IPS-20b (cell line): Measurements from ENCODE around the gene METTL24.
"Not testable (repeated sequence)": the region's sequence is repeated elsewhere in the genome, so short reads cannot be mapped to it uniquely, and the experiment has no call there.

Source experiments
- H3K27ac ChIP-seq: one replicate; pipeline ENCODE4 v1.5.1; 2013; ENCODE audit warnings: low read length
- H3K27me3 ChIP-seq: 2 replicates; pipeline ENCODE4 v1.6.1; 2013; ENCODE audit warnings: mild to moderate bottlenecking, low read length, inconsistent platforms; ENCODE audit not compliant: insufficient read depth
- H3K36me3 ChIP-seq: 2 replicates; pipeline ENCODE4 v1.6.1; 2013; ENCODE audit warnings: low read depth, mild to moderate bottlenecking, inconsistent platforms, low read length, moderate library complexity; ENCODE audit not compliant: insufficient read depth
- H3K4me1 ChIP-seq: 2 replicates; pipeline ENCODE4 v1.6.1; 2013; ENCODE audit warnings: mild to moderate bottlenecking, control low read depth, inconsistent platforms, low read length, moderate library complexity; ENCODE audit not compliant: insufficient read depth
- H3K4me3 ChIP-seq: 2 replicates; pipeline ENCODE4 v1.5.1; 2013; ENCODE audit warnings: mild to moderate bottlenecking, low read length, inconsistent platforms
- H3K9ac ChIP-seq: 2 replicates; pipeline ENCODE4 v1.6.1; 2013; ENCODE audit warnings: low read depth, mild to moderate bottlenecking, inconsistent platforms, low read length, moderate library complexity
- H3K9me3 ChIP-seq: 2 replicates; pipeline ENCODE4 v1.6.1; 2013; ENCODE audit warnings: mild to moderate bottlenecking, low read depth, low read length, inconsistent platforms; ENCODE audit not compliant: insufficient read depth

The METTL24 gene

DNA sequence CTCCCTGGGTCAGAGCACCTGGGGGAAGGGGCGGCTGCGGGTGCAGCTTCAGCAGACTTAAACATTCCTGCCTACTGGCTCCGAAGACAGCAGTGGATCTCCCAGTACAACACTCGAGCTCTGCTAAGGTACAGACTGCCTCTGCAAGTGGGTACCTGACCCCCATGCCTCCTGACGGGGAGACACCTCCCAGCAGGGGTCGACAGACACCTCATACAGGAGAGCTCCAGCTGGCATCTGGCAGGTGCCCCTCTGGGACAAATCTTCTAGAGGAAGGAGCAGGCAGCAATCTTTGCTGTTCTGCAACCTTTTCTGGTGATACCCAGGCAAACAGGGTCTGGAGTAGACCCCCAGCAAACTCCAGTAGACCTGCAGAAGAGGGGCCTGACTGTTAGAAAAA, 54.5 kb downstream of the METTL24 start:
- not testable (repeated sequence) for H3K4me3 ChIP-seq, H3K27ac ChIP-seq, H3K27me3 ChIP-seq, H3K9me3 ChIP-seq, H3K36me3 ChIP-seq, H3K9ac ChIP-seq, H3K4me1 ChIP-seq

DNA sequence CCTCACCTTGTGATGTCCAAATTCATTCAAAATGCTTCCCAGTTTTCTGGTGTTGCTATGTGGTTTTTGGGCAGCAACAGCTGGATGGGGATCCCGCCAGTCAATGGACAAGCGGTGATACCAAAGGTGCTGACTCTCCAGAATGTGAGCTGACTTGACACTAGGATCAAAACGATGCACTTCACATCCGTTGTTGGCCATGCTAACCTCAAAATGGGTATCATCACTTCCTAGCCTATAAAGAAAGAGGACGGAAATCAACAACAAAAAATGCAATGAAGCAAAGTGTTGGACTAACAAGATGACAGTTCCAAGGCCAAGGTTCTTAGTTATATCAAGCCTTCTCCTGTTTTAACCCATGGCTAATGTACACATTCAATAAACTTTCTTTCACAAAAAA, 59.2 kb downstream of the METTL24 start:
- H3K4me3 ChIP-seq: no peak overlapping the region
- H3K9me3 ChIP-seq: no peaks in the 10 kb centered on the region
- no peaks in the 10 kb centered on the region for H3K36me3 ChIP-seq
- H3K9ac ChIP-seq: no peak overlapping the region
- H3K27ac ChIP-seq: no peak overlapping the region
- H3K4me1 ChIP-seq: no peaks in the 10 kb centered on the region; the same call in 1 of the 2 replicates
- H3K27me3 ChIP-seq: no peaks in the 10 kb centered on the region

DNA sequence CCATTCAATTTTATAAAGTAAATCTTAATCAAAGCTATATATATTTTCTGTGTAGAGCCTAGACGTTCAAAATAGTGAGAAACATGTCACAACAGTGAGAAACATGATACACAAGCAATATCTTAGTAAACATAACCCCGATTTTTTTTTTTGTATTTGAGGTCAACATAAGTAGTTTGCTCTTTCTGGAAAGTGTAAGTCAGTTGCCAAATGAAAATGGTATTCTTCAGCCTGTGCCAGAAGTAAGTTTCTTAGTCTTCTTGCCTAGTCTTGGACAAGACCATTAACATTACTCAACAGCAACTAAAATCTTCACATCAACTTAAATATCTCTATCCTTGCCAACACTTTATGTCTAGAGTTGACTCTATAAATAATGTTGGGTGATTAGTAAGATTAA, 59.7 kb downstream of the METTL24 start:
- H3K4me1 ChIP-seq: no peaks in the 10 kb centered on the region; the same call in 1 of the 2 replicates
- H3K27me3 ChIP-seq: no peaks in the 10 kb centered on the region
- H3K9ac ChIP-seq: no peak overlapping the region
- H3K27ac ChIP-seq: no peak overlapping the region
- no peaks in the 10 kb centered on the region for H3K36me3 ChIP-seq
- no peak overlapping the region for H3K4me3 ChIP-seq
- H3K9me3 ChIP-seq: no peaks in the 10 kb centered on the region

DNA sequence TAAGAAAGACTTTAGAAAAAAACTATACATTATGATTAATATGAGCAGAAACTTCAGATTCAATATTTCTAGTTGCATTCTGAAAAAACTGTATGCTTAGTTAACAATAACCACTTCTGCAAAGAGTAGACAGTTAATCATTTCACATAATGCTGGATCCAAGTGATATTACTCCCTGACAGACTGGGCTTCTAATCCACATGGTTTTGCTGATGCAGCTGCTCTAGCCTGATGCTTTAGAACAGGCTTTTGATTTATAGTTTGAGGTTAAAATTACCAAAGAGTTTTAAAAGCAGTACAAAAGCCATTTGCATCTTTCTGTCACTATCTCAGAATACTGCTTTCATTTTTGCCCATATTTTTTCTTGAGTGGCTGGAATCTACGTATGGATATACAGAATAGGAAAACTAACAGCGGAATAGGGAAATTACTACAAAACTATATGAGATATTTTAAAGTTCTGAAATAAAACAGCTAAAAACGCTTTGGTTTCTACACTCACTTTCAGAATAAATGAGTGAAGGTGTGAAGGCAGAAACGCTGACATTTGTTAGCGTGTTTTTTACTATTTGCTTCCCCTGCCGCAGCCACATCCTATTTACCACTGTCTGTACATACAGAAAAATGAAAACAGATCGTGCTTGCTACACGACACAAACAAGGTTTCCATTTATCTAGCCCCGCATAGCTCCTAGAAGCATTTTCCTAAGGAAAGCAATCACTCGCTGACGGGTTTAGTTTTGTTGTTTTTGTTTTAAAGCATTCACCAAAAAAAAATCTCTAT, 61.7 kb downstream of the METTL24 start:
- no peaks in the 10 kb centered on the region for H3K36me3 ChIP-seq
- H3K4me3 ChIP-seq: no peak overlapping the region
- no peaks in the 10 kb centered on the region; the same call in 1 of the 2 replicates for H3K4me1 ChIP-seq
- H3K27me3 ChIP-seq: no peaks in the 10 kb centered on the region
- no peak overlapping the region for H3K27ac ChIP-seq
- no peaks in the 10 kb centered on the region for H3K9me3 ChIP-seq
- no peak overlapping the region for H3K9ac ChIP-seq

DNA sequence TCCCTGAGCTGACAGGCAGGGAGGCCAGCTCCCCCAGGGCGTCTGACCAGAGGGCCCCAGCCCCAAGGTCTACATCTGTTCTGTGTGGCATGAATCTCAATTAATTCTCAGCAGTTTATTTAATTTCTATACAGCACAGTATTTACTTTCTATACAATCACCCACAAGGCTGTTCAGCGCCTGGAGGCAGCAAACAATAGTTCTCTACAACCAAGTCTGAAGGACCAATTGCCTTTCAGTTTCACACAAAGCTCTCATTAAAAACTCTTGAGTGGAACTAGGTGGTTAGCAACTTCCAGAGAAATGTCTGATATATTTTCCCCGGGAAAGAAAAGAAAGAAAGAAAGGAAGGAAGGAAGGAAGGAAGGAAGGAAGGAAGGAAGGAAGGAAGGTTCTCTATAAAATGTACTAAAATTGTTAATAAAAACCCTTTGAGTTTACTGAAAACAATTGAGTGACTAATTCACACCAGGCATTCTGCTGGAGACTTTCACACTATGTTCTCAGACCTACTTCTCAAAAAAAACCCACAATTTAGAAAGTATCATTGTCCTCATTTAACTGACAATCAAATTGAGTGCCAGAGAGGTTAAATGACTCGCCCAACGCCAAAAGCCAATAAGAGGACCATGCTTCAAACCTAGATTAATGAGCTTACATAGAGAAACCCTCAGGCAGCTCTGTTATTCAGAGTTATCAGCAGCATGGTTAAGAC, 62.5 kb downstream of the METTL24 start:
- Histone ChIP-seq H3K27me3 (no peaks in the 10 kb centered on the region), H3K9ac (no peak overlapping the region), H3K9me3 (no peaks in the 10 kb centered on the region), H3K36me3 (no peaks in the 10 kb centered on the region), H3K4me1 (no peaks in the 10 kb centered on the region; the same call in 1 of the 2 replicates), H3K4me3 (no peak overlapping the region), H3K27ac (no peak overlapping the region)

DNA sequence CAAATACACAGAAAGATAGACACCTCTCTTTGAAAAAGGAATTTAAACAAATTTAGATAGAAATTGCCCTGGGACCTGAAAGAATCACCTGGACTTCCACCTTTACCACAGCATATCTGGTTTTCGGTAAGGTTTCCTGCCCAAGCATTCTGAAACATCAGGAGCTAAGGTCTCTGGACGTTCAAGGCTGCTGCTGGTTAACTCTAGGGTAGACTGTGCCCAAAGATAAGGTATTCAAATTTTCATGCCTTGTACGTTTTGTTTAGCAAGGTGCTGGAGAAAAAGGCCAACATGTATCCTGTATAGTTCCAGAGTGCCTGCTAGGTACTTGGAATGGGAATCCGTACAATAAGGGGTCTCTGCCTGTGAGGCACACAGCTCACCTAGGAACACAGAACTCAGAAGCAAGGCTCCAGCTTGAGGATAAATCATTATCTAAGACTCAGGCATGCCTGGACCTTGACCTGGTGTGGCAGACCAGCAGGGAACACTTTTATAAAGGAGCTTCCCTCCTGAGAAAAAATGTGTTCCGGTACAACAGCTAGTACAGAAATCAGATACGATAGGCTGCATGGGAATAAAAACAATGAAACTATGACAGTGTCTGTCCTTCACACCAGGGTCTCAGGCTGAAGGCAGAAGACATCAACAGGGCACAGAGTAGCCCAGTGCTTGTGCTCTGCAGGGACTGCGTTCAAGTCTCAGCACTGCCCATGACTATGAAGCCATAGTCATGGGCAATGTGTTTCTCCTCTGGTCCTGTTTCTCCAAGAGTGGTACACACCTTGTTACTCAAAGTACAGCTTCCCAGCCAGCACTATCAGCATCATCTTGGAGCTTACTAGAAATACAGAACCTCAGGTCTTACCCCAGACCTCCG, 70.4 kb downstream of the METTL24 start:
- Histone ChIP-seq H3K27me3 (no peaks in the 10 kb centered on the region), H3K4me1 (0 out of 2 replicates have a peak, but pooled peaks cover 3% of the 10 kb centered on the region), H3K9ac (no peak overlapping the region), H3K27ac (no peak overlapping the region), H3K4me3 (no peak overlapping the region), H3K36me3 (no peaks in the 10 kb centered on the region), H3K9me3 (no peaks in the 10 kb centered on the region)

DNA sequence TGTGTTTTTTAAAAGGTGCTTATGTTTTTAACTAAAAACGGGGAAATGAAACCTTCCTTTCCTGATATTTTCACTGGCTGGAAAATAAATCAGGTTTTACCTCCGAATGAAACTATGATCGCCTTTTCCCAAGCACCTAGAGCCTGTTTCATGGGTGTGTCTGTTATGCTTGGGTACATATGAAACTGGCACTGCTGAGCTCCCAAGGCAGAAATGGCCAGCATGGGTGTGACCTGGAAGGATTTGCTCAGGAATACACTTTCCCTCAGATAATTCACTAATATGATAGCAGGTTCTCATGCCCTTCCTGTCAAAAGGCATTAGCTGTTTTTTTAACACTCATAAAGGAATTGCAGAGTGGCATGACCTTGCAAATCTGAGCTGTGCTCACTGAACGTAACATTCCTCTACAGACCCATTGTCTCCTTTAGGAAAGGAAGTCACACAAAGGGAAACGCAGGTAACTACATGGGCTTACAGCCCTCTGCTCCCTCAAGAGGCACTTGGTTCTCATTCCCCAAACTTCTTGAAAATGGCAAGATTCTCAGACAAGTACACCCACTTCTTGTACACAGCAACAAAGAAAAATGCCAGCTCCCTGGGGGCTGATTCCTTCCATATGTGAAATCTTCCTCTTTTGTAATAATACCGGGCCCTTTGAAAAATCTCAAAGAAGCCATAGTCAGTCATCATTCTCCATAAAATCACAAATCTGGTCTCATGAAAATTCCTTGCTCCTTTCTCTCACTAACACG, 72.7 kb downstream of the METTL24 start:
- Histone ChIP-seq H3K4me3 (no peak overlapping the region), H3K27ac (no peak overlapping the region), H3K36me3 (no peaks in the 10 kb centered on the region), H3K27me3 (no peaks in the 10 kb centered on the region), H3K4me1 (0 out of 2 replicates have a peak, but pooled peaks cover 3% of the 10 kb centered on the region), H3K9ac (no peak overlapping the region), H3K9me3 (no peaks in the 10 kb centered on the region)

DNA sequence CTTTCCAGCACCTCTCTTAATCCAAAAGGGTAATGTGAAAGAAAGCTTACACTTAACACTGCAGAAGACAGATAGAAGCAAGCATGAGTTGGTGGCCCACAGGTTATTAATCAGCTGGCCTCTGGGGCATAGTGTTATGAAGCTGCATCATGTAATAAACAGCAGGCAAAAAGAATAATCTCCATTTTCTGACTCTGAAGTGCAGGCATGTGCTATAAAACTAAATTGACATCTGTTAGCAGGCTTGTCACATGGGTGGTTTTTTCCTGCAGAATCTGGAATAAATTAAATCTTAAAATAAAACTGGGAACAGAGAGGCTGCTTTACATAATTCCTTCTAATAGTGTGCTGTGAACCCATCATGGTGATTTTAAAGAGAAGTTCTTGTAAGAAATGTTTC, 73.3 kb downstream of the METTL24 start:
- H3K4me3 ChIP-seq: no peak overlapping the region
- no peaks in the 10 kb centered on the region for H3K27me3 ChIP-seq
- H3K36me3 ChIP-seq: no peaks in the 10 kb centered on the region

DNA sequence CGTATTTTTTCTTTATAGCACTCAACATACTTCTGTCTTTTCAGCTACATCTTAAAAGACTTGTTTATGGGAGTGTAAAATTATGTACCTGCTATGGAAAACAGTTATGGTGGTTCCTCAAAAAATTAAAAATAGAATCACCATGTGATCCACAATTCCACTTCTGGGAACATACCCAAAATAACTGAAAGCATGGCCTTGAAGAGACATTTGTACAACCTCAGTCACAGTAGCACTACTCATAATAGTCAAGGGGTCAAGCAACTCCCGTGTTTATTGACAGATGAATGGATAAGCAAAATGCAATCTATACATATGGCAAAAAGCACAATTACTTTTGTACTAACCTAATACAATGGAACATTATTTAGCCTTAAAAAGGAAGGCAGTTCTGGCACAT, 74.5 kb downstream of the METTL24 start:
- H3K27ac ChIP-seq: no peak overlapping the region
- no peak overlapping the region for H3K4me3 ChIP-seq
- H3K27me3 ChIP-seq: no peaks in the 10 kb centered on the region
- H3K9me3 ChIP-seq: no peaks in the 10 kb centered on the region
- no peaks in the 10 kb centered on the region for H3K36me3 ChIP-seq
- H3K9ac ChIP-seq: no peak overlapping the region
- 0 out of 2 replicates have a peak, but pooled peaks cover 3% of the 10 kb centered on the region for H3K4me1 ChIP-seq

More for the DNA sequence above, 73.3 kb downstream of the METTL24 start:
- Histone ChIP-seq H3K27ac (no peak overlapping the region), H3K9me3 (no peaks in the 10 kb centered on the region), H3K4me1 (0 out of 2 replicates have a peak, but pooled peaks cover 3% of the 10 kb centered on the region), H3K9ac (no peak overlapping the region)

DNA sequence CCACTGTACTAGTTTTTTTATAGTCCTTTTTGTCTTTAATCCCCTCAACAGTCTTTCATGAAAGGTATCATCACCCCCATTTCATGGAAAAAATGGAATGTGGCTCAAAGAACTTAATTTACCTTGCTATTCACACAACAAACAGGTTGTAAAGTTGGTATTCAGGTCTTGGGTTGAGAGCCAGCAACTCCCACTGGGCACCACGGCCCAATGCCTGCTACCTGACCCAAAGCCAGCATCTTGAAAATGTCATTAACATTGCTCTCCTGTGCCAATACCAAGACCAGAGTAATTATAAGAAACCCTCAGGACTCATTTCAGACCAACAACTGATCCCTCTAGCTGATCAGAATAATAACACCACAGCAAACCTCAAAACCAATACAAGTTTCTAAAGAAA, 75.7 kb downstream of the METTL24 start:
- H3K9ac ChIP-seq: no peak overlapping the region
- H3K36me3 ChIP-seq: no peaks in the 10 kb centered on the region
- H3K27ac ChIP-seq: no peak overlapping the region
- H3K27me3 ChIP-seq: no peaks in the 10 kb centered on the region
- no peak overlapping the region for H3K4me3 ChIP-seq
- H3K4me1 ChIP-seq: 0 out of 2 replicates have a peak, but pooled peaks cover 3% of the 10 kb centered on the region
- no peaks in the 10 kb centered on the region for H3K9me3 ChIP-seq
